GM23338 (cell line): ENCODE measurements around the gene GOSR1.

ENCODE experiments used
- CREB1 ChIP-seq: fragments of 250-450 bp; sonication (Bioruptor Pico); IDR thresholded peaks from 2 replicates; pipeline ENCODE4 v1.5.0; 2020; ENCODE audit warnings: low read depth, mild to moderate bottlenecking, moderate library complexity
- EZH2 ChIP-seq: fragments of 200-600 bp; sonication (generic); IDR thresholded peaks from one replicate; pipeline ENCODE4 v1.8.0; 2017; ENCODE audit warnings: antibody characterized with exemption, mild to moderate bottlenecking, low read depth; ENCODE audit not compliant: unreplicated experiment
- EZH2phosphoT487 ChIP-seq: fragments of 200-600 bp; sonication (generic); IDR thresholded peaks from one replicate; pipeline ENCODE4 v1.8.1; 2018; ENCODE audit warnings: antibody characterized with exemption; ENCODE audit not compliant: unreplicated experiment
- JUNB ChIP-seq: IDR thresholded peaks from one replicate; pipeline ENCODE4 v1.6.1; 2016; ENCODE audit warnings: antibody characterized with exemption; ENCODE audit not compliant: unreplicated experiment
- NANOG ChIP-seq: IDR thresholded peaks from 2 replicates; pipeline ENCODE4 v1.6.1; 2016; ENCODE audit warnings: antibody characterized with exemption, borderline replicate concordance
- POLR2AphosphoS5 ChIP-seq: IDR thresholded peaks from 2 replicates; pipeline ENCODE4 v1.6.1; 2016; ENCODE audit warnings: antibody characterized with exemption, low read depth
- STAT1 ChIP-seq: IDR thresholded peaks from one replicate; pipeline ENCODE4 v1.6.1; 2016; ENCODE audit warnings: antibody characterized with exemption; ENCODE audit not compliant: unreplicated experiment
- ZNF114 ChIP-seq: fragments of 250-450 bp; sonication (Bioruptor Pico); IDR thresholded peaks from 2 replicates; pipeline ENCODE4 v1.5.0; 2020; ENCODE audit warnings: mild to moderate bottlenecking, moderate library complexity
- ZNF331 ChIP-seq: fragments of 250-450 bp; sonication (Bioruptor Pico); IDR thresholded peaks from 2 replicates; pipeline ENCODE4 v1.5.0; 2020; ENCODE audit warnings: low read depth, mild to moderate bottlenecking, moderate library complexity
- TF ChIP-seq, protein P1 (sequence below), 2 experiments: fragments of 200-600 bp in 1 of 2; sonication (generic) in 1 of 2; conservative IDR thresholded peaks; 2 replicates each; pipeline versions ENCODE4 v1.5.1 to v1.6.1; 2016 to 2017; ENCODE audit warnings: antibody characterized with exemption in 2 of 2, low read depth in 2 of 2, mild to moderate bottlenecking in 2 of 2, moderate library complexity in 1 of 2
- TF ChIP-seq, protein P2 (sequence below): IDR thresholded peaks from one replicate; pipeline ENCODE4 v1.6.1; 2018; ENCODE audit warnings: antibody characterized with exemption; ENCODE audit not compliant: unreplicated experiment
- TF ChIP-seq, protein P3 (sequence below): fragments of 250-450 bp; sonication (Bioruptor Pico); IDR thresholded peaks from 2 replicates; pipeline ENCODE4 v1.5.0; 2020; ENCODE audit warnings: mild to moderate bottlenecking, moderate library complexity
- TF ChIP-seq, protein P4 (sequence below): IDR thresholded peaks from 2 replicates; pipeline ENCODE4 v1.6.1; 2016; ENCODE audit warnings: antibody characterized with exemption

DNA sequence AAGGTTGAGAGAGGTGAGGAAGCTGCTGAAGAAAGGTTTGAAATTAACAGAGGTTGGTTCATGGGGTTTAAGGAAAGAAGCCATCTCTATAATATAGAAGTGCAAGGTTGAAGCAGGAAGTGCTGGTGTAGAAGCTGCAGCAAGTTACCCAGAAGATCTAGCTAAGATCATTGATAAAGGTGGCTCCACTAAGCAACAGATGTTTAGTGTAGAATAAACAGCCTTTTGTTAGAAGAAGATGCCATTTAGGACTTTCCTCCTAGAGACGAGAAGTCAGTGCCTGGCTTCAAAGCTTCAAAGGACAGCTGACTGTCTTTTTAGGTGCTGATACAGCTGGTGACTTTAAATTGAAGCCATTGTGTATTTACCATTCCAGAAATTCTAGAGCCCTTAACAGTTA is 29.3 kb downstream of the GOSR1 start:
- TF ChIP-seq, protein P1, sequence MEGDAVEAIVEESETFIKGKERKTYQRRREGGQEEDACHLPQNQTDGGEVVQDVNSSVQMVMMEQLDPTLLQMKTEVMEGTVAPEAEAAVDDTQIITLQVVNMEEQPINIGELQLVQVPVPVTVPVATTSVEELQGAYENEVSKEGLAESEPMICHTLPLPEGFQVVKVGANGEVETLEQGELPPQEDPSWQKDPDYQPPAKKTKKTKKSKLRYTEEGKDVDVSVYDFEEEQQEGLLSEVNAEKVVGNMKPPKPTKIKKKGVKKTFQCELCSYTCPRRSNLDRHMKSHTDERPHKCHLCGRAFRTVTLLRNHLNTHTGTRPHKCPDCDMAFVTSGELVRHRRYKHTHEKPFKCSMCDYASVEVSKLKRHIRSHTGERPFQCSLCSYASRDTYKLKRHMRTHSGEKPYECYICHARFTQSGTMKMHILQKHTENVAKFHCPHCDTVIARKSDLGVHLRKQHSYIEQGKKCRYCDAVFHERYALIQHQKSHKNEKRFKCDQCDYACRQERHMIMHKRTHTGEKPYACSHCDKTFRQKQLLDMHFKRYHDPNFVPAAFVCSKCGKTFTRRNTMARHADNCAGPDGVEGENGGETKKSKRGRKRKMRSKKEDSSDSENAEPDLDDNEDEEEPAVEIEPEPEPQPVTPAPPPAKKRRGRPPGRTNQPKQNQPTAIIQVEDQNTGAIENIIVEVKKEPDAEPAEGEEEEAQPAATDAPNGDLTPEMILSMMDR (conservative IDR thresholded peaks at IDR 0.05; ENCODE audit: low read depth in 2 of 2), result no peak
- TF ChIP-seq EZH2, result no peak
- no peak for TF ChIP-seq POLR2AphosphoS5
- TF ChIP-seq CREB1 (CRISPR knock-in tag), result no peak
- TF ChIP-seq JUNB, result no peak
- no peak for TF ChIP-seq NANOG
- no peak for TF ChIP-seq STAT1
- no peak for TF ChIP-seq EZH2phosphoT487
- TF ChIP-seq, protein P2, sequence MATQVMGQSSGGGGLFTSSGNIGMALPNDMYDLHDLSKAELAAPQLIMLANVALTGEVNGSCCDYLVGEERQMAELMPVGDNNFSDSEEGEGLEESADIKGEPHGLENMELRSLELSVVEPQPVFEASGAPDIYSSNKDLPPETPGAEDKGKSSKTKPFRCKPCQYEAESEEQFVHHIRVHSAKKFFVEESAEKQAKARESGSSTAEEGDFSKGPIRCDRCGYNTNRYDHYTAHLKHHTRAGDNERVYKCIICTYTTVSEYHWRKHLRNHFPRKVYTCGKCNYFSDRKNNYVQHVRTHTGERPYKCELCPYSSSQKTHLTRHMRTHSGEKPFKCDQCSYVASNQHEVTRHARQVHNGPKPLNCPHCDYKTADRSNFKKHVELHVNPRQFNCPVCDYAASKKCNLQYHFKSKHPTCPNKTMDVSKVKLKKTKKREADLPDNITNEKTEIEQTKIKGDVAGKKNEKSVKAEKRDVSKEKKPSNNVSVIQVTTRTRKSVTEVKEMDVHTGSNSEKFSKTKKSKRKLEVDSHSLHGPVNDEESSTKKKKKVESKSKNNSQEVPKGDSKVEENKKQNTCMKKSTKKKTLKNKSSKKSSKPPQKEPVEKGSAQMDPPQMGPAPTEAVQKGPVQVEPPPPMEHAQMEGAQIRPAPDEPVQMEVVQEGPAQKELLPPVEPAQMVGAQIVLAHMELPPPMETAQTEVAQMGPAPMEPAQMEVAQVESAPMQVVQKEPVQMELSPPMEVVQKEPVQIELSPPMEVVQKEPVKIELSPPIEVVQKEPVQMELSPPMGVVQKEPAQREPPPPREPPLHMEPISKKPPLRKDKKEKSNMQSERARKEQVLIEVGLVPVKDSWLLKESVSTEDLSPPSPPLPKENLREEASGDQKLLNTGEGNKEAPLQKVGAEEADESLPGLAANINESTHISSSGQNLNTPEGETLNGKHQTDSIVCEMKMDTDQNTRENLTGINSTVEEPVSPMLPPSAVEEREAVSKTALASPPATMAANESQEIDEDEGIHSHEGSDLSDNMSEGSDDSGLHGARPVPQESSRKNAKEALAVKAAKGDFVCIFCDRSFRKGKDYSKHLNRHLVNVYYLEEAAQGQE, result no peak
- TF ChIP-seq, protein P3, sequence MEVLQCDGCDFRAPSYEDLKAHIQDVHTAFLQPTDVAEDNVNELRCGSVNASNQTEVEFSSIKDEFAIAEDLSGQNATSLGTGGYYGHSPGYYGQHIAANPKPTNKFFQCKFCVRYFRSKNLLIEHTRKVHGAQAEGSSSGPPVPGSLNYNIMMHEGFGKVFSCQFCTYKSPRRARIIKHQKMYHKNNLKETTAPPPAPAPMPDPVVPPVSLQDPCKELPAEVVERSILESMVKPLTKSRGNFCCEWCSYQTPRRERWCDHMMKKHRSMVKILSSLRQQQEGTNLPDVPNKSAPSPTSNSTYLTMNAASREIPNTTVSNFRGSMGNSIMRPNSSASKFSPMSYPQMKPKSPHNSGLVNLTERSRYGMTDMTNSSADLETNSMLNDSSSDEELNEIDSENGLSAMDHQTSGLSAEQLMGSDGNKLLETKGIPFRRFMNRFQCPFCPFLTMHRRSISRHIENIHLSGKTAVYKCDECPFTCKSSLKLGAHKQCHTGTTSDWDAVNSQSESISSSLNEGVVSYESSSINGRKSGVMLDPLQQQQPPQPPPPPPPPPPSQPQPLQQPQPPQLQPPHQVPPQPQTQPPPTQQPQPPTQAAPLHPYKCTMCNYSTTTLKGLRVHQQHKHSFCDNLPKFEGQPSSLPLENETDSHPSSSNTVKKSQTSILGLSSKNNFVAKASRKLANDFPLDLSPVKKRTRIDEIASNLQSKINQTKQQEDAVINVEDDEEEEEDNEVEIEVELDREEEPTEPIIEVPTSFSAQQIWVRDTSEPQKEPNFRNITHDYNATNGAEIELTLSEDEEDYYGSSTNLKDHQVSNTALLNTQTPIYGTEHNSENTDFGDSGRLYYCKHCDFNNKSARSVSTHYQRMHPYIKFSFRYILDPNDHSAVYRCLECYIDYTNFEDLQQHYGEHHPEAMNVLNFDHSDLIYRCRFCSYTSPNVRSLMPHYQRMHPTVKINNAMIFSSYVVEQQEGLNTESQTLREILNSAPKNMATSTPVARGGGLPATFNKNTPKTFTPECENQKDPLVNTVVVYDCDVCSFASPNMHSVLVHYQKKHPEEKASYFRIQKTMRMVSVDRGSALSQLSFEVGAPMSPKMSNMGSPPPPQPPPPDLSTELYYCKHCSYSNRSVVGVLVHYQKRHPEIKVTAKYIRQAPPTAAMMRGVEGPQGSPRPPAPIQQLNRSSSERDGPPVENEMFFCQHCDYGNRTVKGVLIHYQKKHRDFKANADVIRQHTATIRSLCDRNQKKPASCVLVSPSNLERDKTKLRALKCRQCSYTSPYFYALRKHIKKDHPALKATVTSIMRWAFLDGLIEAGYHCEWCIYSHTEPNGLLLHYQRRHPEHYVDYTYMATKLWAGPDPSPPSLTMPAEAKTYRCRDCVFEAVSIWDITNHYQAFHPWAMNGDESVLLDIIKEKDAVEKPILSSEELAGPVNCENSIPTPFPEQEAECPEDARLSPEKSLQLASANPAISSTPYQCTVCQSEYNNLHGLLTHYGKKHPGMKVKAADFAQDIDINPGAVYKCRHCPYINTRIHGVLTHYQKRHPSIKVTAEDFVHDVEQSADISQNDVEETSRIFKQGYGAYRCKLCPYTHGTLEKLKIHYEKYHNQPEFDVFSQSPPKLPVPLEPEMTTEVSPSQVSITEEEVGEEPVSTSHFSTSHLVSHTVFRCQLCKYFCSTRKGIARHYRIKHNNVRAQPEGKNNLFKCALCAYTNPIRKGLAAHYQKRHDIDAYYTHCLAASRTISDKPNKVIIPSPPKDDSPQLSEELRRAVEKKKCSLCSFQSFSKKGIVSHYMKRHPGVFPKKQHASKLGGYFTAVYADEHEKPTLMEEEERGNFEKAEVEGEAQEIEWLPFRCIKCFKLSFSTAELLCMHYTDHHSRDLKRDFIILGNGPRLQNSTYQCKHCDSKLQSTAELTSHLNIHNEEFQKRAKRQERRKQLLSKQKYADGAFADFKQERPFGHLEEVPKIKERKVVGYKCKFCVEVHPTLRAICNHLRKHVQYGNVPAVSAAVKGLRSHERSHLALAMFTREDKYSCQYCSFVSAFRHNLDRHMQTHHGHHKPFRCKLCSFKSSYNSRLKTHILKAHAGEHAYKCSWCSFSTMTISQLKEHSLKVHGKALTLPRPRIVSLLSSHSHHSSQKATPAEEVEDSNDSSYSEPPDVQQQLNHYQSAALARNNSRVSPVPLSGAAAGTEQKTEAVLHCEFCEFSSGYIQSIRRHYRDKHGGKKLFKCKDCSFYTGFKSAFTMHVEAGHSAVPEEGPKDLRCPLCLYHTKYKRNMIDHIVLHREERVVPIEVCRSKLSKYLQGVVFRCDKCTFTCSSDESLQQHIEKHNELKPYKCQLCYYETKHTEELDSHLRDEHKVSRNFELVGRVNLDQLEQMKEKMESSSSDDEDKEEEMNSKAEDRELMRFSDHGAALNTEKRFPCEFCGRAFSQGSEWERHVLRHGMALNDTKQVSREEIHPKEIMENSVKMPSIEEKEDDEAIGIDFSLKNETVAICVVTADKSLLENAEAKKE, result no peak
- no peak for TF ChIP-seq ZNF114
- TF ChIP-seq, protein P4, sequence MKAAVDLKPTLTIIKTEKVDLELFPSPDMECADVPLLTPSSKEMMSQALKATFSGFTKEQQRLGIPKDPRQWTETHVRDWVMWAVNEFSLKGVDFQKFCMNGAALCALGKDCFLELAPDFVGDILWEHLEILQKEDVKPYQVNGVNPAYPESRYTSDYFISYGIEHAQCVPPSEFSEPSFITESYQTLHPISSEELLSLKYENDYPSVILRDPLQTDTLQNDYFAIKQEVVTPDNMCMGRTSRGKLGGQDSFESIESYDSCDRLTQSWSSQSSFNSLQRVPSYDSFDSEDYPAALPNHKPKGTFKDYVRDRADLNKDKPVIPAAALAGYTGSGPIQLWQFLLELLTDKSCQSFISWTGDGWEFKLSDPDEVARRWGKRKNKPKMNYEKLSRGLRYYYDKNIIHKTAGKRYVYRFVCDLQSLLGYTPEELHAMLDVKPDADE, result no peak
- TF ChIP-seq ZNF331 (CRISPR knock-in tag), result no peak
